Omental fat pad (tissue), 4 donors: Measurements from ENCODE around the gene CCR9. TPM values are rescaled to one million over a fixed set of nuclear protein-coding genes. Genes with fewer than 3 reads are reported as not detected.
A peak's percentile ranks its signal among the peaks of the same experiment; 100 is the strongest.

ENCODE experiments used
- ATAC-seq: fragments of 150-250 bp; one replicate; pipeline ENCODE4 v1.9.1; 2016; ENCODE audit warnings: mild to moderate bottlenecking, moderate library complexity; ENCODE audit not compliant: low FRiP score
- DNase-seq: peaks from one replicate; pipeline ENCODE4 v3.0.0-alpha.2; 2019; ENCODE audit warnings: low spot score
- total RNA-seq, 4 donors: library from RNA; depleted of rRNA; stranded (reverse); fragments of >200 nt; gene quantifications; one replicate each; pipeline ENCODE4 v1.1.0, GENCODE V29; 2016
- TF ChIP-seq, protein P1 (sequence below), 3 donors: fragments of 450-650 bp; IDR thresholded peaks; one replicate each; pipeline ENCODE4 v1.5.1; 2016 to 2017; ENCODE audit warnings: antibody characterized with exemption in 3 of 3, mild to moderate bottlenecking in 3 of 3, moderate library complexity in 2 of 3

Gene CCR9
- total RNA-seq, 4 donors from 2014 or later = 0.24 TPM; not detected in 3

- TF ChIP-seq, protein P1, sequence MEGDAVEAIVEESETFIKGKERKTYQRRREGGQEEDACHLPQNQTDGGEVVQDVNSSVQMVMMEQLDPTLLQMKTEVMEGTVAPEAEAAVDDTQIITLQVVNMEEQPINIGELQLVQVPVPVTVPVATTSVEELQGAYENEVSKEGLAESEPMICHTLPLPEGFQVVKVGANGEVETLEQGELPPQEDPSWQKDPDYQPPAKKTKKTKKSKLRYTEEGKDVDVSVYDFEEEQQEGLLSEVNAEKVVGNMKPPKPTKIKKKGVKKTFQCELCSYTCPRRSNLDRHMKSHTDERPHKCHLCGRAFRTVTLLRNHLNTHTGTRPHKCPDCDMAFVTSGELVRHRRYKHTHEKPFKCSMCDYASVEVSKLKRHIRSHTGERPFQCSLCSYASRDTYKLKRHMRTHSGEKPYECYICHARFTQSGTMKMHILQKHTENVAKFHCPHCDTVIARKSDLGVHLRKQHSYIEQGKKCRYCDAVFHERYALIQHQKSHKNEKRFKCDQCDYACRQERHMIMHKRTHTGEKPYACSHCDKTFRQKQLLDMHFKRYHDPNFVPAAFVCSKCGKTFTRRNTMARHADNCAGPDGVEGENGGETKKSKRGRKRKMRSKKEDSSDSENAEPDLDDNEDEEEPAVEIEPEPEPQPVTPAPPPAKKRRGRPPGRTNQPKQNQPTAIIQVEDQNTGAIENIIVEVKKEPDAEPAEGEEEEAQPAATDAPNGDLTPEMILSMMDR (IDR thresholded peaks at IDR 0.05) = no peak
- ATAC-seq (no peak), DNase-seq (no peak)
Observed at GRCh38 chr3:45912435-45912834, 26.1 kb downstream of the CCR9 start.

DNA sequence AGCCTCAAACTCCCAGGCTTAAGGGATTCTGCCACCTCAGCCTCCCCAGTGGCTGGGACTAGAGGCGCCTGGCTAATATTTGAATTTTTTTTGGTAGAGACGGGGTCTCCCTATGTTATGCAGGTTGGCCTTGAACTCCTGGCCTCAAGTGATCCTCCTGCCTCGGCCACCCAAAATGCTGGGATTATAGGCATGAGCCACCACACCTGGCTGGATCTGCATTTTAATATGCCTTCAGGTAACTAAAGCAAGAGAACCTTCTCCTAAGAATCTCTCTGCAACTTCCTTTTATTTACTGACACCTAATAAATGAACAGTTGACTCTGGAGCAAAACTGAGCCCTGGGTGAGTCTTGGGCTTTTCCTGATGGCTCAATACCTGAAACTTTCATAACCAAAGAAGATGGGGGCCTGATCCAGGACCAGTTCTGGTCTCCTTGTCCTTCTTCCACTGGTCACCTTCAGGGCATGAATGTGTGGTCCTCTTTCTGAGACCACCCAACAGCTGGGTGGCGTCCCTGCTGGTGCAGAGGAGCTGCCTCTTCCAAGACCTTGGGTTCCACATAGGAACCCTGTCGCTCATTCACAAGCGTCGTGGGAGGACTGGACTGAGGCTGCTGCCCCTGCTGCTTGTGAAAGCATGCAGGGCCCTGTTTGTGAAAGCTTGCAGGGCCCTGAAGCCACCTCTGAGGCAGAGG lies 28.2 kb downstream of the CCR9 start:
- TF ChIP-seq, protein P1 (IDR thresholded peaks at IDR 0.05) = no peak

GRCh38 chr3:45915059-45915439 lies 28.7 kb downstream of the CCR9 start:
- ATAC-seq (no peak), DNase-seq (no peak)
- TF ChIP-seq, protein P1 (IDR thresholded peaks at IDR 0.05) = no peak

More for the DNA sequence above, 28.2 kb downstream of the CCR9 start:
- ATAC-seq (no peak), DNase-seq (no peak)

DNA sequence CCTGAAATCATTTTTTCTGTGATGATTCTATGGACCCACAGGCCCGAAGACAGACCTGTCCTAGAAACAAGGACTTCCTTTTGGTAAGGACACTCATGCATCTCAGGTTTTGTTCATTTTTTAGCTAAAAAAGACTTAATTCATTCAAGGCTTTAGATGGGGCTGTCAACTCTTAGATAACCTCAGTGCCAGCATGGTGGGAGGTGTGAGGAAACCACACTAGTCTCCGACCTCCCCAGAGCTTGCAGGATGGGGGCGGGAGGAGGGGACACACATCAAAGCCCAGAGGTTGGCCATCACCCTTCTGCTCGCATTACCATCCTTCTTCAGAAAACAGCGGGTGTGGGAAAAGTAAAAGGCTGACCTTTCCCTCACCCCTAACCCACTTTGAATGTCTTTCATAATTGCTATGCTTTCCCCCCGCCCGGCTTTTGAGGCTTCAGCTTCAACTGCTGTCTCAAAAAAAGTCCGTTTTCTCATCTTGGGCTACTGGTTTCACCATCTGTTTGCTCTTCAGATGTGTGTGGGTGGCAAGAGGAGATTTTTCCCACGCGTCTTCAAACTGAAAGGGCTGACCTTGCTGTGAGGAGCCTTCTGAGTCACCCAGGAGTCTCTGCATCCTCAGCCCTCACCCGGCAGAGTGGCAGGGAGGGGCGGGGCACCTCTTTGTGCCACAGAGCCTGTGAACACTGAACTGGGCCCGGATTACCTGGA lies 29.3 kb downstream of the CCR9 start:
- DNase-seq (no peak), ATAC-seq (peak; percentile 71)
- TF ChIP-seq, protein P1 (IDR thresholded peaks at IDR 0.05) = no peak

GRCh38 chr3:45917146-45917898 lies 31.0 kb downstream of the CCR9 start:
- TF ChIP-seq, protein P1 (IDR thresholded peaks at IDR 0.05) = no peak
- ATAC-seq (no peak), DNase-seq (no peak)

- TF ChIP-seq, protein P1 (IDR thresholded peaks at IDR 0.05) = no peak
- no peak for DNase-seq
- ATAC-seq = no peak
Observed at GRCh38 chr3:45921158-45922038, 35.1 kb downstream of the CCR9 start.
